Measurements from ENCODE around the gene GRM4.

The GRM4 gene

GRCh38 chr6:33975661-33976436 lies 170.0 kb downstream of the GRM4 start:
- DNase-seq, result no peak

GRCh38 chr6:33974471-33974870 lies 171.4 kb downstream of the GRM4 start:
- no peak for DNase-seq

GRCh38 chr6:33974030-33974429 lies 171.9 kb downstream of the GRM4 start:
- DNase-seq, result no peak

- no peak for DNase-seq
Measured at GRCh38 chr6:33971580-33971979, 174.3 kb downstream of the GRM4 start.
